Measurements from ENCODE around the gene ZBP1.

- TF ChIP-seq POLR2A (IDR thresholded peaks at IDR 0.05) (no peak), CTCF (IDR thresholded peaks at IDR 0.05) (no peak)
These were observed 35.6 kb upstream of the ZBP1 start for GRCh38 chr20:57655809-57656155.
